OCI-LY7 (cell line): Measurements from ENCODE around the gene HMG20A.

Source experiments
- EZH2phosphoT487 ChIP-seq: fragments of 200-600 bp; sonication (generic); IDR thresholded peaks from 2 replicates; pipeline ENCODE4 v1.6.1; 2018; ENCODE audit warnings: low read depth, borderline replicate concordance, mild to moderate bottlenecking, mixed run types, antibody characterized with exemption, low read length, moderate library complexity, mixed read lengths
- TF ChIP-seq, protein P1 (sequence below): fragments of 200-600 bp; sonication (generic); conservative IDR thresholded peaks from 2 replicates; pipeline ENCODE4 v1.5.1; 2014; ENCODE audit warnings: mild to moderate bottlenecking, antibody characterized with exemption, low read length, moderate library complexity, mixed read lengths

DNA sequence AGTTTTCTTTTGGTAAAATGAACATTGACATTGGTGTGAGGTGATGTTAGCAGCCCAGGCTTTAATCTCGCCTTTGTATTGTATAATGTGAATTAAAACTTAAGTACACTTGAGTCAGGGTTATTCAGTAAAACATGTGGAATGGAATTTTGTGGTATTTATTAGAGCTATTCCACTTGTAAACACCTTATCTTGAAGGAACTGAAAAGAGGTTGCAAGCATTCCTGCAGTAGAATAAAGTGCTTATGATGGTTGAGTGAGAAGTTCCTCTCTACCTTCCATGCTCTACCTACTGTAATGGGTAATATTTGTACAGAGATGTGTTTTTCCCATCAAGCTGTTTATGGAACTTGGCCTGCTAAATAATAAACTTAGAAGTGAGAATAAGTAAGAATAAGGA is 36.1 kb downstream of the HMG20A start:
- TF ChIP-seq, protein P1, sequence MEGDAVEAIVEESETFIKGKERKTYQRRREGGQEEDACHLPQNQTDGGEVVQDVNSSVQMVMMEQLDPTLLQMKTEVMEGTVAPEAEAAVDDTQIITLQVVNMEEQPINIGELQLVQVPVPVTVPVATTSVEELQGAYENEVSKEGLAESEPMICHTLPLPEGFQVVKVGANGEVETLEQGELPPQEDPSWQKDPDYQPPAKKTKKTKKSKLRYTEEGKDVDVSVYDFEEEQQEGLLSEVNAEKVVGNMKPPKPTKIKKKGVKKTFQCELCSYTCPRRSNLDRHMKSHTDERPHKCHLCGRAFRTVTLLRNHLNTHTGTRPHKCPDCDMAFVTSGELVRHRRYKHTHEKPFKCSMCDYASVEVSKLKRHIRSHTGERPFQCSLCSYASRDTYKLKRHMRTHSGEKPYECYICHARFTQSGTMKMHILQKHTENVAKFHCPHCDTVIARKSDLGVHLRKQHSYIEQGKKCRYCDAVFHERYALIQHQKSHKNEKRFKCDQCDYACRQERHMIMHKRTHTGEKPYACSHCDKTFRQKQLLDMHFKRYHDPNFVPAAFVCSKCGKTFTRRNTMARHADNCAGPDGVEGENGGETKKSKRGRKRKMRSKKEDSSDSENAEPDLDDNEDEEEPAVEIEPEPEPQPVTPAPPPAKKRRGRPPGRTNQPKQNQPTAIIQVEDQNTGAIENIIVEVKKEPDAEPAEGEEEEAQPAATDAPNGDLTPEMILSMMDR = no peak
- TF ChIP-seq EZH2phosphoT487 = no peak
